Activated naive CD8-positive, alpha-beta T cell treated with anti-CD3 and anti-CD28 coated beads, Interleukin-2, amount 10 ng/mL, durations not matched to agents 7 days and 5 days (primary cell): ENCODE data around the gene SIGLEC1. TPM values are rescaled to one million over a fixed set of nuclear protein-coding genes. Genes with fewer than 3 reads are reported as not detected.

Experiments
- ATAC-seq: fragments of 150-1000 bp; cut with Tn5 transposase; one replicate; pipeline ENCODE4 v1.10.0; 2021; ENCODE audit warnings: low read depth, moderate library complexity
- POLR2A ChIA-PET: fragments of 350-600 bp; sonication (Branson Sonifier 250); formaldehyde crosslinking; loops from one replicate; lab custom pipeline; 2021; ENCODE audit warnings: antibody characterized with exemption; lab: Charles Lee
- DNase-seq: peaks from one replicate; pipeline ENCODE4 v3.0.0; 2021
- H3K27ac Mint-ChIP-seq: one replicate; pipeline ENCODE4 v1.8.0; 2022; ENCODE audit warnings: mild to moderate bottlenecking, mixed read lengths
- H3K27me3 Mint-ChIP-seq: one replicate; pipeline ENCODE4 v1.8.0; 2022; ENCODE audit warnings: mild to moderate bottlenecking, moderate library complexity, mixed read lengths
- H3K36me3 Mint-ChIP-seq: one replicate; pipeline ENCODE4 v1.8.0; 2021; ENCODE audit warnings: mild to moderate bottlenecking, mixed read lengths
- H3K4me1 Mint-ChIP-seq: one replicate; pipeline ENCODE4 v1.8.0; 2021; ENCODE audit warnings: mixed read lengths
- H3K4me3 Mint-ChIP-seq: one replicate; pipeline ENCODE4 v1.8.0; 2022; ENCODE audit warnings: mild to moderate bottlenecking, moderate library complexity, mixed read lengths
- H3K9me3 Mint-ChIP-seq: one replicate; pipeline ENCODE4 v1.8.0; 2021; ENCODE audit warnings: mixed read lengths
- total RNA-seq, 2 experiments: library from RNA; stranded (reverse); gene quantifications; one replicate each; pipeline ENCODE4 v1.2.3, GENCODE V29; 2021

The SIGLEC1 gene
- total RNA-seq, 2 experiments from 2014 or later: 0.20 to 0.25 TPM

- POLR2A ChIA-PET: no interaction called here
- Mint-ChIP-seq H3K4me3 (no peak overlapping the region), H3K27ac (no peak overlapping the region), H3K4me1 (peaks cover 1% of the 10 kb centered on the region), H3K9me3 (no peaks in the 10 kb centered on the region), H3K27me3 (peaks cover 4% of the 10 kb centered on the region), H3K36me3 (no peaks in the 10 kb centered on the region)
- DNase-seq: peak; percentile 89
- peak; percentile 59 for ATAC-seq
Observed at GRCh38 chr20:3710703-3711483, 1.5 kb downstream of the SIGLEC1 start.

GRCh38 chr20:3710011-3710466, 2.4 kb downstream of the SIGLEC1 start:
- peaks cover 1% of the 10 kb centered on the region for H3K4me1 Mint-ChIP-seq
- H3K27ac Mint-ChIP-seq: no peak overlapping the region
- no peaks in the 10 kb centered on the region for H3K9me3 Mint-ChIP-seq
- H3K36me3 Mint-ChIP-seq: no peaks in the 10 kb centered on the region
- no peak for ATAC-seq
- H3K27me3 Mint-ChIP-seq: peaks cover 2% of the 10 kb centered on the region
- POLR2A ChIA-PET: no interaction called here
- no peak overlapping the region for H3K4me3 Mint-ChIP-seq
- no peak for DNase-seq

GRCh38 chr20:3707508-3707899, 4.9 kb downstream of the SIGLEC1 start:
- DNase-seq: no peak
- Mint-ChIP-seq H3K27me3 (peaks cover 3% of the 10 kb centered on the region), H3K4me3 (no peak overlapping the region), H3K36me3 (no peaks in the 10 kb centered on the region), H3K4me1 (peaks cover 1% of the 10 kb centered on the region), H3K27ac (no peak overlapping the region), H3K9me3 (no peaks in the 10 kb centered on the region)
- ATAC-seq: no peak
- POLR2A ChIA-PET: no interaction called here

- no peak for ATAC-seq
- H3K27ac Mint-ChIP-seq: no peak overlapping the region
- peaks cover 3% of the 10 kb centered on the region for H3K27me3 Mint-ChIP-seq
Observed at GRCh38 chr20:3706774-3707507, 5.5 kb downstream of the SIGLEC1 start.

GRCh38 chr20:3705970-3706739, 6.2 kb downstream of the SIGLEC1 start:
- Mint-ChIP-seq H3K36me3 (no peaks in the 10 kb centered on the region), H3K9me3 (no peaks in the 10 kb centered on the region), H3K27ac (no peak overlapping the region), H3K4me3 (no peak overlapping the region), H3K27me3 (peaks cover 3% of the 10 kb centered on the region), H3K4me1 (no peaks in the 10 kb centered on the region)
- POLR2A ChIA-PET: no interaction called here
- ATAC-seq (no peak), DNase-seq (no peak)

More at GRCh38 chr20:3706774-3707507, 5.5 kb downstream of the SIGLEC1 start:
- H3K4me1 Mint-ChIP-seq: peaks cover 1% of the 10 kb centered on the region
- no peak for DNase-seq
- no peaks in the 10 kb centered on the region for H3K9me3 Mint-ChIP-seq
- H3K36me3 Mint-ChIP-seq: no peaks in the 10 kb centered on the region
- POLR2A ChIA-PET: no interaction called here
- no peak overlapping the region for H3K4me3 Mint-ChIP-seq

- Mint-ChIP-seq H3K27ac (no peak overlapping the region), H3K4me1 (no peaks in the 10 kb centered on the region), H3K4me3 (no peak overlapping the region), H3K9me3 (no peaks in the 10 kb centered on the region), H3K36me3 (no peaks in the 10 kb centered on the region), H3K27me3 (peaks cover 3% of the 10 kb centered on the region)
- no peak for ATAC-seq
- POLR2A ChIA-PET: no interaction called here
- DNase-seq: no peak
Observed at GRCh38 chr20:3705491-3705969, 6.9 kb downstream of the SIGLEC1 start.

GRCh38 chr20:3704087-3704486, 8.3 kb downstream of the SIGLEC1 start:
- POLR2A ChIA-PET: no interaction called here
- Mint-ChIP-seq H3K36me3 (no peaks in the 10 kb centered on the region), H3K27me3 (peaks cover 3% of the 10 kb centered on the region), H3K9me3 (no peaks in the 10 kb centered on the region), H3K4me1 (no peaks in the 10 kb centered on the region), H3K4me3 (no peak overlapping the region), H3K27ac (no peak overlapping the region)
- no peak for DNase-seq
- no peak for ATAC-seq

- Mint-ChIP-seq H3K36me3 (no peaks in the 10 kb centered on the region), H3K27ac (no peak overlapping the region), H3K27me3 (peaks cover 2% of the 10 kb centered on the region), H3K9me3 (no peaks in the 10 kb centered on the region), H3K4me1 (no peaks in the 10 kb centered on the region), H3K4me3 (no peak overlapping the region)
- DNase-seq (no peak), ATAC-seq (no peak)
- POLR2A ChIA-PET: no interaction called here
Observed at GRCh38 chr20:3702611-3703391, 9.6 kb downstream of the SIGLEC1 start.

- H3K9me3 Mint-ChIP-seq: no peaks in the 10 kb centered on the region
- peaks cover 2% of the 10 kb centered on the region for H3K27me3 Mint-ChIP-seq
- POLR2A ChIA-PET: interaction anchor here (0.6 to 0.7 kb wide), 2 partner anchors 84 to 582 kb away, joined by 3 to 5 read pairs; no protein-coding TSS in a partner anchor
- no peaks in the 10 kb centered on the region for H3K4me1 Mint-ChIP-seq
- H3K4me3 Mint-ChIP-seq: no peak overlapping the region
- ATAC-seq: no peak
- DNase-seq: no peak
- no peaks in the 10 kb centered on the region for H3K36me3 Mint-ChIP-seq
- no peak overlapping the region for H3K27ac Mint-ChIP-seq
Observed at GRCh38 chr20:3701061-3701998, 11.1 kb downstream of the SIGLEC1 start.

- Mint-ChIP-seq H3K27me3 (peaks cover 2% of the 10 kb centered on the region), H3K4me1 (no peaks in the 10 kb centered on the region), H3K9me3 (no peaks in the 10 kb centered on the region), H3K4me3 (no peak overlapping the region), H3K27ac (no peak overlapping the region), H3K36me3 (no peaks in the 10 kb centered on the region)
- POLR2A ChIA-PET: no interaction called here
- ATAC-seq: no peak
- DNase-seq: no peak
Observed at GRCh38 chr20:3699037-3699436, 13.4 kb downstream of the SIGLEC1 start.

- H3K9me3 Mint-ChIP-seq: no peaks in the 10 kb centered on the region
- no peaks in the 10 kb centered on the region for H3K36me3 Mint-ChIP-seq
- H3K4me1 Mint-ChIP-seq: no peaks in the 10 kb centered on the region
- DNase-seq: no peak
- no peak overlapping the region for H3K27ac Mint-ChIP-seq
- POLR2A ChIA-PET: no interaction called here
- no peak overlapping the region for H3K4me3 Mint-ChIP-seq
- no peak for ATAC-seq
- peaks cover under 1% of the 10 kb centered on the region for H3K27me3 Mint-ChIP-seq
Observed at GRCh38 chr20:3698591-3699001, 13.8 kb downstream of the SIGLEC1 start.
